NCI-H187 treated with DMSO at 0.1 percent for 48 hours (cell line): ENCODE results near the gene PADI1.

Experiments used
- DNase-seq: peaks from one replicate; lab custom pipeline; 2025; lab: John Stamatoyannopoulos, UW

Gene PADI1, protein sequence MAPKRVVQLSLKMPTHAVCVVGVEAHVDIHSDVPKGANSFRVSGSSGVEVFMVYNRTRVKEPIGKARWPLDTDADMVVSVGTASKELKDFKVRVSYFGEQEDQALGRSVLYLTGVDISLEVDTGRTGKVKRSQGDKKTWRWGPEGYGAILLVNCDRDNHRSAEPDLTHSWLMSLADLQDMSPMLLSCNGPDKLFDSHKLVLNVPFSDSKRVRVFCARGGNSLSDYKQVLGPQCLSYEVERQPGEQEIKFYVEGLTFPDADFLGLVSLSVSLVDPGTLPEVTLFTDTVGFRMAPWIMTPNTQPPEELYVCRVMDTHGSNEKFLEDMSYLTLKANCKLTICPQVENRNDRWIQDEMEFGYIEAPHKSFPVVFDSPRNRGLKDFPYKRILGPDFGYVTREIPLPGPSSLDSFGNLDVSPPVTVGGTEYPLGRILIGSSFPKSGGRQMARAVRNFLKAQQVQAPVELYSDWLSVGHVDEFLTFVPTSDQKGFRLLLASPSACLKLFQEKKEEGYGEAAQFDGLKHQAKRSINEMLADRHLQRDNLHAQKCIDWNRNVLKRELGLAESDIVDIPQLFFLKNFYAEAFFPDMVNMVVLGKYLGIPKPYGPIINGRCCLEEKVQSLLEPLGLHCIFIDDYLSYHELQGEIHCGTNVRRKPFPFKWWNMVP

GRCh38 chr1:17204546-17205440 is at the start of gene PADI1:
Gene PADI1 (plus strand): TSS chr1:17205128. CDS start chr1:17205218, 90 bp downstream.
- no peak for DNase-seq

GRCh38 chr1:17155257-17155920 is 49.5 kb upstream of the PADI1 start:
- DNase-seq = no peak

GRCh38 chr1:17156108-17156507 is 48.8 kb upstream of the PADI1 start:
- DNase-seq = no peak

GRCh38 chr1:17158961-17159360 is 46.0 kb upstream of the PADI1 start:
- no peak for DNase-seq

DNA sequence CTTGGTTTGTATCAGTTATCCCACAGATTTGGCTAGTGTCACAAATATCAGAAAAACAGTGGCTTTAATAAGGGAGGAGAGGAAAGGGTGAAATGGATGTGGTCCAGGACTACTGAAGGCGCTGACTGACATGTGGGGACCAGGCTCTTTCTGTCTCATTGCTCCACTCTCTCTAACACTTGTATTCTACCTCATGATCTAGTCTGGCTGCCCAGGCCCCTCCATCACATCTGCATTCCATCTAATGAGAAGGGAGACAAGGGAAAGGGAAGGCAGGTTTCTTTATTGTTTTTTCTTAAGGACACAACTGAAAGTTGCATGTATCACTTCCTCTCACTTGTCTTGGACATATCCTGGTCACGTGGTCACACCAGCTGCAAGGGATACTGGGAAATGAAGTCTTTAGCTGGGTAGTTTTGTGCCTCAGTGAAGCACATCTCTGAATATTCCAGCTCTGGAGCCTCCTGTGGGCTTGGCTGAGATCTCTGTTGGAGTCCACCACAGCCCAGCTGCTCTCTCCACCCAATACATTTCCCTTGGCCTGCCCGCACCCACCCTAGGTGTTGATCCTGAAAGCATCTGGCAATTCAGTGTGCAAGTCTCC is 43.7 kb upstream of the PADI1 start:
- DNase-seq = no peak

- no peak for DNase-seq
Measured at GRCh38 chr1:17161926-17162800, 42.8 kb upstream of the PADI1 start.

- no peak for DNase-seq
Measured at GRCh38 chr1:17162941-17163340, 42.0 kb upstream of the PADI1 start.

GRCh38 chr1:17163371-17163770 is 41.6 kb upstream of the PADI1 start:
- no peak for DNase-seq

- DNase-seq = no peak
Measured at GRCh38 chr1:17163789-17164666, 40.9 kb upstream of the PADI1 start.

DNA sequence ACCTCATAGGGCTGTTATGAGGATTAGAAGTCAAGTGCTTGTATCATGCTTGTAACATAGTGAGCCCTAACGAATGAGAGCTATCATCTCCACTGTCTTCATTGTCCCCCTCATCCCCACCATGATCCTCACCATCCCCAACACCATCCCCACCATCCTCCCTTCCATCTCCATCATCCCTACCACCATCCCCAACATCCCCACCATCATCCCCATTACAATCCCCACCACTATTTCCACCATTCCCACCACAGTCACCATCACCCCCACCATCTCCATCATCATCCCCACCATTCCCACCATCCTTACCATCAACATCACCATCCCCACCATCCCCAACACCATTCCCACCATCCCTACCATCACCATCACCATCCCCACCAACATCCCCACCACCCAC is 39.1 kb upstream of the PADI1 start:
- DNase-seq = no peak

DNA sequence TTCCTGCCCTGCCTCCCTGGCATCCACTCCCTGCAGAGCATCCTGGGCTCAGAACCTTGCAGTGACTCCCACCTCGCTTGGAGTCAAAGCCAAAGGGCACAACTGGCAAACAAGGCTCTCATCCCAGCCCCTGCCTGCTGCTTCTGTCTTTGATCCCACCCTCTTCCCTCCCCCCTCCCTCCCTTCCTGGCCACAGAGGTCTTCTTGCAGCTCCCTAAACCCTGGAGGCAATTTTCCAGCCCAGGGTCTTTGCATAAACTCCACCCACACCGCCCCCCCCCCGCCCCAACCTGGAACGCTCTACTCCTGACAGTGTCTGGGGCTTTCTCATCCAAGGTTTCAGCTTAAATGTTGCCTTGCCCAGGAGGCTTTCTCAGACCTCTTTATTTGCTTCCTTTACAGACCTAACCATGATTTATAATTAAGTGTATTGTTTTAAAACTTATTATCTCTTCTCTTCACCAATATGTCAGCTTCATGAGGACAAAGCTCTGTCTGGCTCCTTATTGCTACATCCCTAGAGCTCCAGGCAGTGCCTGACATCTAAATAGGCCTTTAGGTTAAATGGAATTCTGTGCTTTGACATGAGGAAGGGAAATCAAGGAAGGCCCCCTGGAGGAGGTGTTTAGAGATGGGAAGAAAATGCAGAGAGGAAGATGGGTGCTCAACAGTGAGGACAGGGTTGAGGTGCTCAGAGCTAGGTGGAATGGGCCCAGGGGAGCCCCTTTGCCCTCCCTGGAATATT is 37.7 kb upstream of the PADI1 start:
- DNase-seq = no peak

GRCh38 chr1:17167786-17168090 is 37.2 kb upstream of the PADI1 start:
- no peak for DNase-seq

- DNase-seq = no peak
Measured at GRCh38 chr1:17168091-17168876, 36.6 kb upstream of the PADI1 start.

GRCh38 chr1:17170571-17170970 is 34.4 kb upstream of the PADI1 start:
- DNase-seq = no peak

GRCh38 chr1:17173217-17173616 is 31.7 kb upstream of the PADI1 start:
- DNase-seq = no peak

- DNase-seq = no peak
Measured at GRCh38 chr1:17176306-17177061, 28.4 kb upstream of the PADI1 start.

DNA sequence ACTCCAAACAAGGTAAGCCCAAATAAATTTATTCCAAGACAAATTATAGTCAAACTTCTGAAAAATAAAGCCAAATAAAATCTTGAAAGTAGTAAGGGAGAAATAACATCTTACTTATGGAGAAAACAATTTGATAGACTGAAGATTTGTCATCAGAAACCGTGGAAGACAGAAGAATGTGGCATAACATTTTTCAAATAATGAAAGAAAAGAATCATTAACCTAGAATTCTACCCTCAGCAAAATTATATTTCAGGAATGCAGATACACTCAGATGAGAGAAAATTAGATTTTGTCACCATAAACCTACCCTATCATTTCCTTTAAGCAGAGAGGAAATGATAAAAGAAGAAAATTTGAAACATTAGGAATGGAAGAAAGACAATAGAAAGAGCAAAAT is 27.3 kb upstream of the PADI1 start:
- DNase-seq = no peak
